DMS153 treated with DMSO at 0.1 percent for 48 hours (cell line): ENCODE measurements around the gene PRUNE2.
"Not testable (repeated sequence)": the region's sequence is repeated elsewhere in the genome, so short reads cannot be mapped to it uniquely, and the experiment has no call there.

Experiments
- DNase-seq: peaks from one replicate; lab custom pipeline; 2025; ENCODE audit not compliant: unreplicated experiment; lab: John Stamatoyannopoulos, UW

The PRUNE2 gene

GRCh38 chr9:76876098-76876497 is 29.8 kb downstream of the PRUNE2 start:
- no peak for DNase-seq

DNA sequence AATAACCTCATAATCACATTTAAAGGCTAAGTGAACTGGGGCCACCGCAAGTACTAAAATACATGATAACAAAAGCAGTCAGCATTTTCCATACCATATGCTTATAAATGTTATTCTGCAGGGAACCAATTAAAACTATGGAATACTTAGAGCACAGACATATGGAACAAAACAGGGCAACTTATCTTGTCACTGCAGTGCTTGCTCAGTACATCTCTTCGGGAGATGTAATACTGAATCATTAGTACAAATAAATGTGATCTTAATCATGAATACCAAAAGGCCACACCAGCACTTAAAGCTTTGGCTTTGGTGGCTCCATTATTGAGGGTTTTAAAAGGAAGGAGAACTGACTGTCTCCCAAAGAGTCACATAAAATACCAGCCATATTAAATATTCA is 32.1 kb downstream of the PRUNE2 start:
- DNase-seq = no peak

GRCh38 chr9:76873056-76873792 is 32.7 kb downstream of the PRUNE2 start:
- peak; percentile 34 for DNase-seq

DNA sequence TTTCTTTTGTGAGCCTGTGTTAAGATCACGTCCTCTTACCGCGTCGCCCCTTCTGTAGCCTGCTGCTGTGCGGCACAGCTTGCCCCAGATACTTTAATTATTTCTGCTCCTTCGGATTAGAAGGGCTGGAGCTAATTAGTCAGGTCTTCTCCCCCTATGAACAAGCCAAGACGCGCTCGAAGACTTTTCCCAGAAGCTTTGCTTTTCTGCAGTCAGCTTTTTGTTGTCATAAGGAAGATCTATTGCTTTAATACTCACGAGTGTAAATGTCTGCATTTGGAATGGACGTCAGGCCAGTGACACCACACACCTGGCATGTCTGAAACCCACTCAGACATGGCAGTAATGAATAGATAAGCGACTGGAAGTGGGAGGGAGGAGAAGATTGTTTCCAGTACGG is 37.0 kb downstream of the PRUNE2 start:
- DNase-seq = no peak

DNA sequence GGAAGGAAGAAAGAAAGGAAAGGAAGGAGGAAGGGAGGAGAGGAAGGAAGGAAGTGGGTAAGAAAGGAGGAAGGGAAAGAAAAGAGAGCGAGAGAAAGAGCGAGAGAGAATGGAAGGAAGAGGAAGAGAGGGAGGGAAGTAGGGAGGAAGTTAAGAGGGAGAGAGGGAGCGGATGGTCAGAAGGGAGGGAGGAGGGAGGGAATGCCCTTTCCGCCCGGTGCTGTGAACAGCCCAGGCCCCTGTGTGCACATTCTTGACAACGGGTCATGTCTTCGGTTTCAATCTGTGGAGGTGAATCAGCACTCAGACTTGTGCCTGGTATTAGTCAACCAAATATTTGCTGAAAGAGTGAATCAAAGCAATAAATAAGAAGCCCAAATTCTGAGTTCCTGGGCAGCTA is 39.2 kb downstream of the PRUNE2 start:
- DNase-seq = no peak

DNA sequence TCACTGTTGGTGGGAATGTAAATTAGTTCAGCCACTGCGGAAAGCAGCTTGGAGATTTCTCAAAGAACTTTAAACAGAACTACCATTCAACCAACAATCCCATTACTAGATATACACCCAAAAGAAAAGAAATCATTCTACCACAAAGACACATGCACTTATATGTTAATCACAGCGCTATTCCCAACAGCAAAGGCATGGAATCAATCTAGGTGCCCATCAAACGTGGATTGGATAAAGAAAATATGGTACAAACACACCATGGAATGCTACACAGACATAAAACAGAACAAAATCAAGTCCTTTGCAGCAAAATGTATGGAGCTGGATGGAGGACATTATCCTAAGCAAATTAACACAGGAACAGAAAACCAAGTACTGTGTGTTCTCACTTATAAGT is 42.1 kb downstream of the PRUNE2 start:
- DNase-seq = no peak

- DNase-seq = no peak
Measured at GRCh38 chr9:76859860-76860259, 46.1 kb downstream of the PRUNE2 start.

DNA sequence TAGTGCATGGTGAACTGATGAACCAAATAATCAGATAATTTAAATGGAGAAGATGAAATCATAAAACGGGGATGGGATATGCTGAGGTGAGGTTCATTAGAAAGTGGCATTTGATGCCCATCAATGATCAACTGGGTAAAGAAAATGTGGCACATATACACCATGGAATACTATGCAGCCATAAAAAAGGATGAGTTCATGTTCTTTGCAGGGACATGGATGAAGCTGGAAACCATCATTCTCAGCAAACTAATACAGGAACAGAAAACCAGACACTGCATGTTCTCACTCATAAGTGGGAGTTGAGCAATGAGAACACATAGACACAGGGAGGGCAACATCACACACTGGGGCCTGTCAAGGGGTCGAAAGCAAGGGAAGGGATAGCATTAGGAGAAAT is 47.7 kb downstream of the PRUNE2 start:
- not testable (repeated sequence) for DNase-seq

DNA sequence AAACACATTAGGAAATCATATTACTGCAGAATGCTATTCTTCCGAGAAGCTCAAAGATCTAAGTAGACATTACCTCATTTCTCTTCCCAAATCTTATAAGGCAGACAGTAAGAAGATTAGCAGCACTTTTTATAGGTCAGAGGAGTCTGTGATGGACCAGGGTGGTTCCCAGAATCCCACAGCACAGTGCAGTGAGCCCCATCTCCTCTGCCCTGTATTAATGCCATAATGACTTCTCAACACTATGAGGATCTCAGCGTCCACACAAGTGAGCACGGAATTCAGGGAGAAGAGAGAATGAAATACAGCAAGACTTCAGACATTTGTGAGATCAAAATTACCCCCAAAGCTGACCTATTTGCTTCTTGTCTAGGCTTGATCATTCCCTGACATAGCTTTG is 49.9 kb downstream of the PRUNE2 start:
- DNase-seq = no peak

GRCh38 chr9:76855015-76855414 is 50.9 kb downstream of the PRUNE2 start:
- DNase-seq = no peak

DNA sequence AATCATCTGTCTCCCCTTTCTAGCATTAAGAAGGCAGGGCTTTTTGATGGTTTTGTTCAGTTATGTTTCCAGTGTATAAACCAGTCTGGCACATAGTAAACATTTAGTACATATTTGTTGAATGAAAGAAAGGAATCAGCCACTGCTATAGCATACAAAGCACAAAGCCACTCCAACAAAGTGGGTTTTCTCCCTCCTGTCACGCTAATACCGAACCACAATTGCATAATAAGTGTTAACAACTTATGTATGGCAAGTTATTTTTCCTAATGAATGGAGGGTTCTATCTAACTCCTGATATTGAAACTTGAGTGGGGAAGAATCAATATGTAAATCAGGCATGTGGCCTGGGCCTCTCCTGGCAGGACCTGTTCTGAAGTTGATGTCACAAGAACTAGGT is 53.9 kb downstream of the PRUNE2 start:
- no peak for DNase-seq

DNA sequence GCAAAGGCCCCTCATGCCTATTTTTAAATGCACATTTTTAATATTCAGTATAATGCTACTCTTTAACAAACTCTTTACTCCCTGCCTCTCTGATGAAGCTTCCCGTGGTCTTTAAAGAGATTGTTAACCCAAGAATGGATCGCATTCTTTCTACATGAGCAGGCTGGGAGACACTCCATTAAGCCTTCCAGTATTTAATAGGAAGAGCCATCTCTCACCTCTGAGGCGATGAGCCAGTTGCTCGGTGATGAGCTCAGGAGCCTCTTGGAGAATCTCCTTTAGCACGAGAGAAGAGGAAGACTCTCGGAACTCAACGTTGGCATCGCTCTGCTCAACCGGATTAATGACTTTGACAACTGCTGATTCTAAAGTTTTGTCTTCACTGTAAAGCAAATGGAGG is 59.6 kb downstream of the PRUNE2 start:
- no peak for DNase-seq

- no peak for DNase-seq
Measured at GRCh38 chr9:76845254-76845653, 60.7 kb downstream of the PRUNE2 start.

- DNase-seq = no peak
Measured at GRCh38 chr9:76835571-76836283, 70.2 kb downstream of the PRUNE2 start.

DNA sequence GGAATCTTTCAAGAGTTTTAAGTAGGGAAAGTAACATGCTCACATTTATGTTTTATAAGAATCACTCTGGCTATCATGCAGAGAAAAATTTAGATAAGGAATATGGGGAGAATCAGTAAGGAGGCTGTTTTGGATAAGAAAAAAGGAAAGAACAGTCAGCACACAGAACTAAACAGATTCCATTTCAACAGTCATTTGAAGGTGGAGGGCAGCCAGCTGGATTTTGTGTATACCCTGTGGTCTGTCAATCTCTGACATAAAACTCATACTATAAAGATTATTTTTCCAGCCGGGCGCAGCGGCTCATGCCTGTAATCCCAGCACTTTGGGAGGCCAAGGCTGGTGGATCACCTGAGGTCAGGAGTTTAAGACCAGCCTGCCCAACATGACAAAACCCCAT is 77.5 kb downstream of the PRUNE2 start:
- DNase-seq = no peak

GRCh38 chr9:76827296-76828080 is 78.4 kb downstream of the PRUNE2 start:
- DNase-seq = peak; percentile 43

GRCh38 chr9:76820431-76820830 is 85.5 kb downstream of the PRUNE2 start:
- no peak for DNase-seq

- no peak for DNase-seq
Measured at GRCh38 chr9:76818271-76818670, 87.6 kb downstream of the PRUNE2 start.

GRCh38 chr9:76817489-76817888 is 88.4 kb downstream of the PRUNE2 start:
- DNase-seq = no peak

DNA sequence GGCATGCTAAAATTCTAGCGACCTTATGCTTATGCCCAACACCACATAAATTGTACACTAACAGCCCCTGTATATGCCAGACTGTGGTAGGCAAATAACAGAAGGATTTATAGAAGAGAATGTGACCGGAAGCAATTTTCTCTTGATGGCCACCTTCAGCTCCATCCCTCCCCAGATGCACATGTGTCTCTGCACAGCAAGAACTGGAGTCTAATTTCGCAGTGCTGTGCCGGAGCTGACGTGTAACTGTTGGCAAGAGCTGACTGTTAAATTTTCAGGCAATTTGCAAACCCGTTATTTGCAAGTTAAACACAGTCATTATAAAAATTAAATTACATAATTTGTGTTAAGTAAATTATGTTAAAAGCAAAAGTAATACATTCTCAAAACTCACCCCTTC is 93.3 kb downstream of the PRUNE2 start:
- DNase-seq = no peak

DNA sequence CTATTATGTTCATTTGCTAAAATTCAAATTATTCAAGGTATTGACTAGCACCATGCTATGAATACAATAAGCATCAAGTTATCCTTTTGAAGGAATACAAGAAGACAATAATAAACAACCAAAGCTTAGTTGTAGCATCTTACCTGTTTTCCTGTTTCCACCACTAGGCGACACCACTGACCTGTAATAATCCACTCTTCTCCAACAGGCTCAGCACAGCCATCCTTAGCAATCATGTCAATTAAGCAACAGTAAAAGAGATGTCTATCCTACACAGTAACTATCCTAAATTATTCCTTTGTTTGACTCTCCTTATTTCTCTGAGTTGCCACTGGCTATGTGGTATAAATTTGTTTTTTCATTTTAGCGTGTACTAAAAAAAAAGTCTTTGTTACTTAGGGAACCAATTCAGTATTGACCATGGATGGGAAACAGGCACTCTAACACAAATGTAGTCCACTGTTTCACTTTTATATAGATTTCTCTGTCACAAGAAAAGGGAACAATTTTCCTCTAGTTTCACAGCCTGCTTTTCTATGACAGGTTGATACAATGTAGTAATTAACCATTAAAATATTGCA is 95.4 kb downstream of the PRUNE2 start:
- DNase-seq = peak; percentile 75

GRCh38 chr9:76808636-76809035 is 97.3 kb downstream of the PRUNE2 start:
- no peak for DNase-seq
